H1 (cell line): ENCODE data around the gene COL4A4. TPM values are rescaled to one million over a fixed set of nuclear protein-coding genes. Genes with fewer than 3 reads are reported as not detected.

Source experiments
- polyA plus RNA-seq, 7 experiments: library from polyadenylated mRNA; depleted of rRNA in 3 of 7; stranded (reverse) in 5 of 7; unstranded in 2 of 7; fragments of >200 nt in 5 of 7; fragments of 200-250 nt in 2 of 7; gene quantifications; 1 replicate in 5 of 7; 2 replicates in 1 of 7; 4 replicates in 1 of 7; pipeline versions ENCODE4 v1.2.1 to v1.2.3, GENCODE V29; 2011 to 2013; ENCODE audit warnings: missing spikeins in 2 of 7, mixed read lengths in 2 of 7
- small RNA-seq: library from polyadenylated mRNA; stranded (forward); fragments of <200 nt; extraction: miRNeasy Mini kit (QIAGEN cat#:217004); gene quantifications from one replicate; pipeline ENCODE3, GENCODE V24; 2013; ENCODE audit not compliant: insufficient read depth
- total RNA-seq: library from RNA; stranded (reverse); fragmentation: NEBNext Ultra II Directional; extraction: Animal tissue kit (Norgen Biotek cat#: 25700); gene quantifications from 2 replicates; pipeline ENCODE4 v1.2.1, GENCODE V29; 2021

Gene COL4A4
- total and polyA plus RNA-seq, 2 of the 8 experiments (the other 6 are each of a cell fraction or from before 2014, with no cell fraction given) = 0.33 to 1.7 TPM

Small RNA genes lying within 50 kb of the gene (small RNA-seq; reads per million reads assigned to genes)
- gene RF00554 = not detected

Other genes starting within 250 kb of the COL4A4 start
- gene COL4A3, start 419 bp upstream of the COL4A4 start, total RNA-seq = 0.17 and 0.34 TPM in 2 replicates
- 0.12 and 0.28 TPM in 2 replicates for gene COL4A3, start 419 bp upstream of the COL4A4 start, polyA plus RNA-seq (2011; rRNA removed)
- gene MFF, start 161.0 kb upstream of the COL4A4 start, total RNA-seq = 86.8 and 89.5 TPM in 2 replicates
- gene MFF, start 161.0 kb upstream of the COL4A4 start, polyA plus RNA-seq (2011; rRNA removed) = 26.4 and 36.2 TPM in 2 replicates
- not detected in 2 replicates for gene TM4SF20, start 215.1 kb upstream of the COL4A4 start, total RNA-seq
- gene TM4SF20, start 215.1 kb upstream of the COL4A4 start, polyA plus RNA-seq (2011; rRNA removed) = not detected in 2 replicates
- not detected in 2 replicates for gene SCYGR1, start 223.7 kb upstream of the COL4A4 start, total RNA-seq
- not detected in 2 replicates for gene SCYGR1, start 223.7 kb upstream of the COL4A4 start, polyA plus RNA-seq (2011; rRNA removed)